Lung (tissue), 12 donors: Measurements from ENCODE around the gene GLIS1. TPM values are rescaled to one million over a fixed set of nuclear protein-coding genes. Genes with fewer than 3 reads are reported as not detected.

Experiments used
- ATAC-seq: fragments of 200-7000 bp; cut with Tn5 transposase; one replicate; pipeline ENCODE4 v1.9.1; 2020; ENCODE audit warnings: moderate number of reproducible peaks; ENCODE audit not compliant: insufficient read depth, low FRiP score
- DNase-seq, 3 donors: peaks; one replicate each; pipeline ENCODE4 v3.0.0-alpha.2; 2013 to 2017
- H3K27ac ChIP-seq, 2 donors: one replicate each; pipeline ENCODE4 v1.5.1; 2013; ENCODE audit warnings: mild to moderate bottlenecking in 2 of 2, moderate library complexity in 2 of 2, control low read depth in 1 of 2, inconsistent platforms in 1 of 2, low read depth in 1 of 2, low read length in 1 of 2
- H3K27me3 ChIP-seq, 3 donors: one replicate each; pipeline ENCODE4 v1.5.1; 2013; ENCODE audit warnings: low read length in 2 of 3; ENCODE audit not compliant: control insufficient read depth in 3 of 3, insufficient read depth in 3 of 3
- H3K36me3 ChIP-seq, 4 donors: one replicate each; pipeline ENCODE4 v1.5.1; 2013; ENCODE audit warnings: low read length in 4 of 4, mild to moderate bottlenecking in 1 of 4, moderate library complexity in 1 of 4; ENCODE audit not compliant: control insufficient read depth in 4 of 4, insufficient read depth in 4 of 4
- H3K4me1 ChIP-seq, 5 donors: one replicate each; pipeline ENCODE4 v1.5.1; 2013; ENCODE audit warnings: low read length in 5 of 5, mild to moderate bottlenecking in 2 of 5, moderate library complexity in 1 of 5; ENCODE audit not compliant: control insufficient read depth in 5 of 5, insufficient read depth in 5 of 5
- H3K4me3 ChIP-seq: one replicate; pipeline ENCODE4 v1.5.1; 2013; ENCODE audit warnings: mild to moderate bottlenecking, control low read depth, moderate library complexity
- H3K9ac ChIP-seq, 2 donors: one replicate each; pipeline ENCODE4 v1.5.1; 2013; ENCODE audit warnings: low read length in 2 of 2, control low read depth in 1 of 2; ENCODE audit not compliant: insufficient read depth in 1 of 2
- H3K9me3 ChIP-seq, 4 donors: one replicate each; pipeline ENCODE4 v1.5.1; 2013; ENCODE audit warnings: low read length in 3 of 4, mild to moderate bottlenecking in 1 of 4, moderate library complexity in 1 of 4; ENCODE audit not compliant: control insufficient read depth in 4 of 4, insufficient read depth in 3 of 4
- CTCF ChIP-seq: IDR thresholded peaks from 2 replicates; pipeline ENCODE4 v1.5.1; 2012; ENCODE audit warnings: mild to moderate bottlenecking; ENCODE audit errors: control extremely low read depth, extremely low read depth
- WGBS, 2 donors: extraction: QIAGEN DNeasy Blood & Tissue Kit; methylation state at CpG; one replicate each; pipeline ENCODE4 v1.1.7; 2013; 5-methylcytosine and 5-hydroxymethylcytosine counted together
- polyA plus RNA-seq, 2 donors: library from polyadenylated mRNA; stranded (reverse); fragments of 200-250 nt; gene quantifications; one replicate each; pipeline ENCODE4 v1.2.1, GENCODE V29; 2013
- total RNA-seq, 2 donors: library from RNA; depleted of rRNA in 1 of 2; stranded (reverse); fragments of >200 nt in 1 of 2; gene quantifications; one replicate each; pipeline ENCODE4 v1.2.1, GENCODE V29; 2014 to 2021
- donor health status: control.
- donor health status: control.
- donor health status: Bipolar disorder and iron deficiency.
- donor health status: healthy.
- donor health status: DM: yes; HTN: yes; CAD: no.

Gene GLIS1
- total and polyA plus RNA-seq, 4 donors, result 0.05 to 0.18 (median 0.17) TPM; not detected in 1

- TF ChIP-seq CTCF, result no peak
These were observed 100.5 kb downstream of the GLIS1 start for GRCh38 chr1:53638360-53639035.

GRCh38 chr1:53637511-53638359 lies 101.2 kb downstream of the GLIS1 start:
- 62 to 73% methylated on average over 14 of the region's 14 CpGs for WGBS, 2 donors
- no peak overlapping the region for H3K9ac ChIP-seq
- H3K4me3 ChIP-seq, result no peak overlapping the region
- ATAC-seq (no peak), DNase-seq (peak in 1 of 3 donors; percentile 8)
- no peaks in the 10 kb centered on the region for H3K4me1 ChIP-seq
- no peaks in the 10 kb centered on the region for H3K36me3 ChIP-seq
- H3K9me3 ChIP-seq, result peaks cover 0 to 3% (median 0%) of the 10 kb centered on the region in 4 donors
- H3K27me3 ChIP-seq, result peaks cover 0 to 6% (median 0%) of the 10 kb centered on the region in 3 donors
- TF ChIP-seq CTCF, result no peak
- no peak overlapping the region for H3K27ac ChIP-seq

More at GRCh38 chr1:53638360-53639035, 100.5 kb downstream of the GLIS1 start:
- no peak overlapping the region for H3K9ac ChIP-seq
- peaks cover 0 to 3% (median 0%) of the 10 kb centered on the region in 4 donors for H3K9me3 ChIP-seq
- DNase-seq (peak in 1 of 3 donors; percentile 7), ATAC-seq (no peak)
- no peak overlapping the region for H3K27ac ChIP-seq
- no peak overlapping the region for H3K4me3 ChIP-seq
- no peaks in the 10 kb centered on the region for H3K36me3 ChIP-seq
- WGBS, 2 donors, result 83 to 89% methylated on average over 8 of the region's 8 CpGs
- H3K4me1 ChIP-seq, result peaks cover 0 to 2% (median 0%) of the 10 kb centered on the region in 5 donors
- peaks cover 0 to 6% (median 0%) of the 10 kb centered on the region in 3 donors for H3K27me3 ChIP-seq

- Histone ChIP-seq H3K4me3 (no peak overlapping the region), H3K9me3 (peaks cover 0 to 3% (median 0%) of the 10 kb centered on the region in 4 donors), H3K27me3 (peaks cover 0 to 6% (median 0%) of the 10 kb centered on the region in 3 donors), H3K9ac (no peak overlapping the region), H3K27ac (no peak overlapping the region), H3K36me3 (no peaks in the 10 kb centered on the region), H3K4me1 (no peaks in the 10 kb centered on the region)
- 87 to 93% methylated on average over 11 of the region's 11 CpGs for WGBS, 2 donors
- no peak for DNase-seq
- ATAC-seq, result no peak
- no peak for TF ChIP-seq CTCF
These were observed 102.3 kb downstream of the GLIS1 start for GRCh38 chr1:53636621-53637171.
